HG02571 (cell line): ENCODE results near the gene FRMD4A.

Experiments
- ATAC-seq: cut with Tn5 transposase; IDR thresholded peaks from one replicate; pipeline ENCODE4 v1.9.1; 2021; ENCODE audit warnings: mild to moderate bottlenecking, moderate library complexity; ENCODE audit not compliant: unreplicated experiment

FRMD4A gene

GRCh38 chr10:14330388-14331061 lies at the start of gene FRMD4A:
Gene FRMD4A (minus strand): TSS chr10:14330924.
- ATAC-seq = no peak

GRCh38 chr10:14379556-14380280 lies 49.0 kb upstream of the FRMD4A start:
- ATAC-seq = no peak

GRCh38 chr10:14378387-14378960 lies 47.8 kb upstream of the FRMD4A start:
- no peak for ATAC-seq

- no peak for ATAC-seq
Observed at GRCh38 chr10:14377591-14378175, 47.0 kb upstream of the FRMD4A start.

DNA sequence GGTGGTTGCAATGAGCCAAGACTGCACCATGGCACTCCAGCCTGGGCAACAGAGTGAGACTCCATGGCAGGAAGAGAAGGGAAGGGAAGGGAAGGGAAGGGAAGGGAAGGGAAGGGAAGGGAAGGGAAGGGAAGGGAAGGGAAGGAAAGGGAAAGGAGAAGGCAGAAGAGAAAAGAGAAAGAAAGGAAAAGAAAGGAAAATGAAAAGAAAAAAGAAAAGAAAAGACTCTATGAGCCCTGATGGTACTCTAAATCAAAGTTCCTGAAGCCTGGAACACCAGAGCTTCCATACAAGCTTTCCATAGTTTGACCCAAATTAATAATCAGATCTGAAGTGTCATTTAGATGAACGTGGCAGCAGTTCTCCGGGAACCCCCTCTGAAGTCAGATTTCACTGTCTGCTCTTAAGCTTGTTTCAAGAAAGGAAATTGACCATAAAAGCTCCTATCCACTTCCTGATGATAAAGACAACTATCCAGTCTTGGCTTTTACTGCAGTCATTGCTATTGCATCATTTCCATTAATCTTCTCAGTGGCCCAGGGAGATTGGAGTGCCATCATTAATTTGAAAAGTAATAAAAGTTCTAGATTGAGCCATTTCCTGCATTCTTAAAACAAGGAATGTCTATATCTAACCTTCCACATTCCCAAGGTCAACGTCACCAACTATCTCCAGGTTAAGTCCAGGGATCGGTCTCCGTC lies 44.2 kb upstream of the FRMD4A start:
- no peak for ATAC-seq

GRCh38 chr10:14372606-14373005 lies 41.9 kb upstream of the FRMD4A start:
- no peak for ATAC-seq

GRCh38 chr10:14371581-14371980 lies 40.9 kb upstream of the FRMD4A start:
- ATAC-seq = no peak

- no peak for ATAC-seq
Observed at GRCh38 chr10:14370894-14371293, 40.2 kb upstream of the FRMD4A start.

DNA sequence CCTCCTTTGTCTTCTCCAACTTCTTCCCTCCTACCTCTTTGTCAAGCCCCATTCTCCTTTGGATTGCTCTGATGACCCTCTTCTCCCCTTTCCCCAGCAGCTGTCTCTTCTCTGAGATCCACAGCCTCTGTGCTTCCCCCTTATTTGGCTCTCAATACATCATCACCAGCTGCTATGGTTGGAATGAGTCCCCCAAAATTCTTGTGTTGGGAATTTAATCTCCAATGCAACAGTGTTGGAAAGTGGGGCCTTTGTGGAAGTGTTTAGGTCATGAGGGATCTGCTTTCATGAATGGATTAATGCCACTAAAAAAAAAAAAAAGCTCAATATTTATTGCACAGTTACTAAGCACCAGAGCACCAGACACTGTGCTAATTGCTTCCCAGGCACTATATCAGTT lies 39.2 kb upstream of the FRMD4A start:
- ATAC-seq = no peak

GRCh38 chr10:14366760-14367159 lies 36.0 kb upstream of the FRMD4A start:
- ATAC-seq = no peak

GRCh38 chr10:14365266-14365665 lies 34.5 kb upstream of the FRMD4A start:
- ATAC-seq = no peak

GRCh38 chr10:14362104-14362503 lies 31.4 kb upstream of the FRMD4A start:
- ATAC-seq = no peak

DNA sequence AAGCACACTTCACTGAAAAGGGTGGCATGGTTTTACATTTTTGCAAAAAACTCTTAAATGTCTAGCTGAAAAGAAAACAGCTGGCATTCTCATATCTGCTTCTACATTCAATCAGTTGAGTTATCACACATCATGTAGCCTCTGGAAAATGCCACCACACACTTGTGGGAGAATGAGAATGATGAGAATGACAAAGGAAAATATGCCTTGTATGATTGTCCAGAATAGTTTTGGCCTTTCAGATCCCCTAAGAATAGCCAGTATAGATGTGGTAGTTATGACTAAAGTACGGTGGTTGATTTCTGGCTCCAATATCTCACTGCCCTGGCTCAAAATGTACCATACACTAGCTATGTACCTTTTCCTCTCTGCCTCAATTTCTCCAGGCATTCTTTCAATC lies 30.2 kb upstream of the FRMD4A start:
- no peak for ATAC-seq

- no peak for ATAC-seq
Observed at GRCh38 chr10:14360515-14360914, 29.8 kb upstream of the FRMD4A start.

GRCh38 chr10:14358886-14359573 lies 28.3 kb upstream of the FRMD4A start:
- no peak for ATAC-seq

- no peak for ATAC-seq
Observed at GRCh38 chr10:14356921-14357320, 26.2 kb upstream of the FRMD4A start.

DNA sequence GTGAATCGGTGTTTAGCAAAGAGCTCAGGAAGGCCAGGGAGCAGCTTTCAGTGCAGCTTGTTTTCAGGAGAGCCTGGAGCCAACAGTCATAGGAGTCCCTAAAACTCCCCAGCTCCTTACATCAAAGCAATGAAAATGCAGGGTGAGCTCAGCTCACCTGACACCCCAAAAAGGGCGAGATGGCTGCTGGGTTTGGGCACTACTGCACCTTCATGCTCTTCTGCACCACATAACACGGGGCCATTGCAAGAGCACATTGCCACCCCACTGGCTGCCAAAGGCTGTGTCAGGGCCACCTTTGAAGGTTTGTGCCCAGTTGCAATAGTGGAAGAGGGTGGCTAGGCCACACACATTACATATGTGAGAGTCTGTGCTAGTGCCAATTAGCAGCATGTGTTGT lies 25.0 kb upstream of the FRMD4A start:
- no peak for ATAC-seq

- ATAC-seq = no peak
Observed at GRCh38 chr10:14353291-14353913, 22.7 kb upstream of the FRMD4A start.

DNA sequence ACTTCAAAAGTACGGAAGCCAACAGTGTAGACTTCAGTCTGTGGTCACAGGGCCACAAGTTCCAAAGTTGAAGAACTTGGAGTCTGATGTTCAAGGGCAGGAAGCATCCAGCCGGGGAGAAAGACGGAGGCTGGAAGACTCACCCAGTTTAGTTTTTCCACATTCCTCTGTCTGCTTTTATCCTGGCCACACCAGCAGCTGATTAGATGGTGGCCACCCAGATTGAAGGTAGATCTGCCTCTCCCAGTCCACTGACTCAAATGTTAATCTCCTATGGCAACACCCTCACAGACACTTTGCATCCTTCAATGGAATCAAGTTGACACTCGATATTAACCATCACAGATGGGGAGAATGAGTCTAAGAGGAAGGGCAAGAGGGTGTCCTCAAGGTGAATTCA lies 19.3 kb upstream of the FRMD4A start:
- ATAC-seq = no peak

DNA sequence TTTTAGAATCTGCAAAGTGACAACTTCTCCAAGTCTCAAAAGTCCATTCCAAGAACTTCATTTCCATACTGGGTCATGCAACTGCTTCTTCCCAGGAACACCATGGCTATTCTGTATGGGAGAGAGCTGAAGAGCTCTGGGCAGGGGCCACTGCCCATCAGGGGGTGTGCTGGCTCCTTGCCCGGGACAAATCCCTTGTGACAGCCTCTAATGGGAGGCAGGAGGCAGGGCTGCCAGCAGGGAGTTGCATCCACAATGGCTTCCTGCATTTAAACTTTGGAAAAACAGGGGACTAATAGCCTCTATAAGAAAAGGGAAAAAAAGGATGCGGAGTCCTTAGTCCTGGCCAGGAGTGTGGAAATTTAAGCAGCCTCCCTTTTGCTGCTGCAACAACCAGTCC lies 18.4 kb upstream of the FRMD4A start:
- ATAC-seq = no peak
